HG03060 (cell line): ENCODE measurements around the gene ATP6V0A4.
"Not testable (repeated sequence)": the region's sequence is repeated elsewhere in the genome, so short reads cannot be mapped to it uniquely, and the experiment has no call there.

ENCODE experiments used
- ATAC-seq: cut with Tn5 transposase; IDR thresholded peaks from one replicate; pipeline ENCODE4 v1.9.1; 2021; ENCODE audit warnings: low read depth, moderate number of reproducible peaks; ENCODE audit not compliant: unreplicated experiment

ATP6V0A4 gene

GRCh38 chr7:138710536-138711385 lies 87.2 kb downstream of the ATP6V0A4 start:
- no peak for ATAC-seq

GRCh38 chr7:138705167-138705566 lies 92.8 kb downstream of the ATP6V0A4 start:
- no peak for ATAC-seq

GRCh38 chr7:138701537-138701923 lies 96.5 kb downstream of the ATP6V0A4 start:
- ATAC-seq: no peak

- no peak for ATAC-seq
Measured at GRCh38 chr7:138700857-138701536, 97.0 kb downstream of the ATP6V0A4 start, which contains the start of gene SVOPL. Gene SVOPL (minus strand): TSS chr7:138701362. CDS start chr7:138679045, 22,317 bp downstream.

GRCh38 chr7:138699661-138700060 lies 98.3 kb downstream of the ATP6V0A4 start:
- no peak for ATAC-seq

- no peak for ATAC-seq
Measured at GRCh38 chr7:138698281-138698680, 99.7 kb downstream of the ATP6V0A4 start.

GRCh38 chr7:138697535-138698182 lies 100.3 kb downstream of the ATP6V0A4 start:
- ATAC-seq: no peak

GRCh38 chr7:138695776-138696175 lies 102.2 kb downstream of the ATP6V0A4 start:
- ATAC-seq: not testable (repeated sequence)

- ATAC-seq: no peak
Measured at GRCh38 chr7:138695106-138695505, 102.9 kb downstream of the ATP6V0A4 start.

GRCh38 chr7:138691178-138691577 lies 106.8 kb downstream of the ATP6V0A4 start:
- ATAC-seq: no peak

GRCh38 chr7:138690495-138690894 lies 107.5 kb downstream of the ATP6V0A4 start:
- no peak for ATAC-seq

- ATAC-seq: not testable (repeated sequence)
Measured at GRCh38 chr7:138688037-138688436, 110.0 kb downstream of the ATP6V0A4 start.

- no peak for ATAC-seq
Measured at GRCh38 chr7:138684340-138684739, 113.7 kb downstream of the ATP6V0A4 start.

- ATAC-seq: no peak
Measured at GRCh38 chr7:138679793-138680192, 118.2 kb downstream of the ATP6V0A4 start.

GRCh38 chr7:138670594-138670993 lies 127.4 kb downstream of the ATP6V0A4 start:
- no peak for ATAC-seq

GRCh38 chr7:138669364-138669763 lies 128.6 kb downstream of the ATP6V0A4 start:
- no peak for ATAC-seq

GRCh38 chr7:138668946-138669345 lies 129.1 kb downstream of the ATP6V0A4 start:
- no peak for ATAC-seq

GRCh38 chr7:138668229-138668596 lies 129.8 kb downstream of the ATP6V0A4 start:
- ATAC-seq: no peak

GRCh38 chr7:138667535-138668228 lies 130.3 kb downstream of the ATP6V0A4 start:
- no peak for ATAC-seq

- ATAC-seq: no peak
Measured at GRCh38 chr7:138666385-138666784, 131.6 kb downstream of the ATP6V0A4 start.
